ENCODE data around the gene RPA1.
"Not testable (repeated sequence)": the region's sequence is repeated elsewhere in the genome, so short reads cannot be mapped to it uniquely, and the experiment has no call there.

The RPA1 gene

GRCh38 chr17:1787301-1787902 lies 42.4 kb upstream of the RPA1 start:
- DNase-seq (ENCODE audit: low read depth): peak; percentile 92
- no peak overlapping the region for H3K4me3 ChIP-seq (ENCODE audit: low read depth, low read length)
- no peak for TF ChIP-seq CTCF (conservative IDR thresholded peaks at IDR 0.05; ENCODE audit: low read depth, low read length)

- H3K4me3 ChIP-seq (ENCODE audit: low read depth, low read length): no peak overlapping the region
- no peak for DNase-seq (ENCODE audit: low read depth)
- no peak for TF ChIP-seq CTCF (conservative IDR thresholded peaks at IDR 0.05; ENCODE audit: low read depth, low read length)
Measured at GRCh38 chr17:1789936-1790335, 39.9 kb upstream of the RPA1 start.

DNA sequence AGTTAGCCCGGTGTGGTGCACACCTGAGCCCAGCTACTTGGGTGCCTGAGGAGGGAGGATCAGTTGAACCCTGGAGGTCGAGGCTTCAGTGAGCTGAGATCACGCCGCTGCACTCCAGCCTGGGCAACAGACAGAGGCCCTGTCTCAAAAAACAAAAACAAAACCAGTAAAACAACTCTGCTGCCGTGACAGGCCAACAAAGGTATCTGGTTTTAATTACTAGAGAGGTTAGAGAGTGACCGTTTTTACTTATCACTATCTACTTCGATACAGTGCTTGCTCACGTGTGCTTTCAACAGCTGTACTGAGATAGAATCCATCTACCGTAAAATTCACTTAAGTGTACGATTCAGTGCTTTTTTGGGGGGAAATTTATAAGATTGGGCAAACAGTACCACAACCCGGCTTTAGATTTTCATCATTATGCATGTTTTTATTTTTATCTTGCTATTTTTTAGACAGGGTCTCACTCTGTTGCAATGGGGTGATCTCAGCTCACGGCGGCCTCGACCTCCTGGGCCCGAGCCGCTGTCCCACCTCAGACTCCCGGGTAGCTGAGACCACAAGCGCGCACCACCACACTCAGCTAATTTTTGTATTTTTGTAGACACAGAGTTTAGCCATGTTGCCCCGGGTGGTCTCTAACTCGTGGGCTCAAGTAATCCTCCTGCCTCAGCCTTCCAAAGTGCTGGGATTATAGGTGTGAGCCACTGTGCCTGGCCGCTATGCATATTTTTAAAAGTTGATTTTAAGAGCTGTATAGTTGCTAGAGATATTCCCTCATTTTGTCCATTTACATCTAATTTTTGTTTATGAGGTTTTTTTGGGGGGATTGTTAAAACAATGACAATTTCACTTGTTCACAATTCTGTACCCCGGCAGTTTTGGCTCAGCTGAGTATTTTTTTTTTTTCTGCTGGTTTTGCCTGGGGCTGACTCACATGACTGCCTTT lies 37.0 kb upstream of the RPA1 start:
- DNase-seq (ENCODE audit: low read depth): no peak
- no peak overlapping the region for H3K4me3 ChIP-seq (ENCODE audit: low read depth, low read length)
- TF ChIP-seq CTCF (conservative IDR thresholded peaks at IDR 0.05; ENCODE audit: low read depth, low read length): no peak

GRCh38 chr17:1793447-1793806 lies 36.4 kb upstream of the RPA1 start:
- H3K4me3 ChIP-seq (ENCODE audit: low read depth, low read length): no peak overlapping the region
- TF ChIP-seq CTCF (conservative IDR thresholded peaks at IDR 0.05; ENCODE audit: low read depth, low read length): no peak
- DNase-seq (ENCODE audit: low read depth): no peak

DNA sequence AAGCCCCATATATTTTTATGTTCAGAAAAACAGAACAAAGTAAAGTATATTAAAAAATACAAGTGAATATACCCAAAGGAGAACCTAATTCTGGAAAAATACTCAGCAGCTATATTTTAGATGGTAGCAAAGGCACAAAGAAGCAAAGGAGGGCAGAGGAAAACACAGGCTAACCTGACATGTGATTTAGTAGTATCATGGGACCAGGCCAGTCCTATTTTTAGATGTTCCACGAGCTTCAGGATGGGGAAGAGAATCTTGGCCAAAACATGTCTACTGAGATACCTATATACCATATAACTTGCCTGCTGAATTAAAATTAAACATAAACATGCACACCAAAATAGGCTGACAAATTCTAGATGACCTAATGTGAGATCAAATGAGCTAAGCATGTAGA lies 33.0 kb upstream of the RPA1 start:
- no peak overlapping the region for H3K4me3 ChIP-seq (ENCODE audit: low read depth, low read length)
- peak; percentile 74 for DNase-seq (ENCODE audit: low read depth)
- TF ChIP-seq CTCF (conservative IDR thresholded peaks at IDR 0.05; ENCODE audit: low read depth, low read length): no peak

- no peak for DNase-seq (ENCODE audit: low read depth)
- H3K4me3 ChIP-seq (ENCODE audit: low read depth, low read length): no peak overlapping the region
- TF ChIP-seq CTCF (conservative IDR thresholded peaks at IDR 0.05; ENCODE audit: low read depth, low read length): no peak
Measured at GRCh38 chr17:1797323-1797722, 32.5 kb upstream of the RPA1 start.

GRCh38 chr17:1797846-1798245 lies 32.0 kb upstream of the RPA1 start:
- DNase-seq (ENCODE audit: low read depth); H3K4me3 ChIP-seq (ENCODE audit: low read depth, low read length): not testable (repeated sequence)

Measured in choroid plexus epithelial cell (primary cell).